ENCODE measurements around the gene KMT2D.

The KMT2D gene

DNA sequence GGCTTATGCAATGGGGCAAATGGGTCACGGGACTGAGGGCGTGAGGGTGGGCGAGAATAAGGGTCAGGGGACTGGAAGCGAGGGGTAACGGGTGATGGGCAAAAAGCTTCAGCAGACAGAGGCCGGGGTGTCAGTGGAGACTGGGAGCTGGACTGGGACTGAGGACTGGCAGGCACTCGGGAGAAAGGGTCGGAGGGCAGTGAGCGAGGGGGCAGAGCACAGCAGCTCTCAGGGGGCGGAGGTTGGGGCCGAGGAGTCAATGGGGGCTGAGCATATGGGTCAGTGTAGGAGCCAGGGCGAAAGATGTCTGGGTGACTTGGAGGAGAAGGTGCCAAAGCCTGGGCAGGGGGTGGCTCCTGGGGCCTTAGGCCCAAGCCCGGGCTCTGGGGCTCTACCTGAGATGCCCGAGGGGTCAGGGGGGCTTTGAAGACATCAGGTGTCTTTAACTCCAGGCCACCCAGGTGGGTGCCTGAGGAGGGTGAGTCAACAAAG, 20.2 kb downstream of the KMT2D start:
- DNase-seq = no peak
- intact Hi-C loops (cut with DNase I) = no loop called here

DNA sequence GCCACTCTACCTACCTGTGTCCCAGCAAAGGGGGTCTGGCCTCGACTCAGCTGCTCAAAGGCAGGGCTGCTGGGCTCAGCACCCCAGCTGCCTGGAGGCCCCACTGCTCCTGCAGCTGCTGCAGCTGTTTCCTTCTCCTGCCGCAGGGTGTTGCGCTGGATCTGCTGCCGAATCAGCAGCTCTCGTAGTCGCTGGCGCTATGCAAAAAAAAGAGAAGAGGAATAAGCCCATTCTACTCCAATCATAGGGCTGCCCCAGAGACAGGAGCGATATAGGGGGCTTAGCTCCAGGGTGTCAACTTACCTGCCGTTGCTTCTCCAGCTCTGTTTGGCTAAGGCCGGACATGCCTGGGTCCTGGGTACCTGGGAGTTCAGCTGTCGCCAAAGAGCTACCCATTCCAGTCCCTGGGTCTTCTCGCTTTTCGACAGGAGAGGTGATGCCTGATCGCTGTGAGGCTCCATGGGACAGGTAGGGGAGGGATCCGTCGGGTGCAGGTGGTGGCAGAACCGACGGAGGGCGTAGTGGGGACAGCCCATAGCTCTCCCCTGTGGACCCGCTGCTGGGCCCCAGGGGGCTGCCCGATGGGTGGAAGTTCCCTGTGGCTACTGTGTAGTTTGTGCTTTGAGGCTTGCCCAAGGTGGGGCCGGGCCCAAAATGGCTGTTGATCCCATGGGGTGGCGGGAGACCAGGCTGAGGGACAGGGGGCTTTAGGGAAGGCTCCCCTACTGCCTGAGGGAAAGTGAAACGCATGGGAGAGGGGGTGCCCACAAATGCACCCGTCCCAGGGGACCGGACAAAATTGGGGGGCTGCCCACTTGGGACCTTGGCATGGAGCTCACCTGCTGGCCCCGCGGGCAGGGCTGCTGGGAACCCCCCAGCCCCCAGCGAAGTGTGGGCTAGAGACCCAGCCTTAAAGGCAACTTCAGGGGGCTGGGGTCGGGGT, 20.9 kb downstream of the KMT2D start:
- intact Hi-C loops (cut with DNase I) = no loop called here
- DNase-seq = peak in 1 of 42 donors; percentile 1

DNA sequence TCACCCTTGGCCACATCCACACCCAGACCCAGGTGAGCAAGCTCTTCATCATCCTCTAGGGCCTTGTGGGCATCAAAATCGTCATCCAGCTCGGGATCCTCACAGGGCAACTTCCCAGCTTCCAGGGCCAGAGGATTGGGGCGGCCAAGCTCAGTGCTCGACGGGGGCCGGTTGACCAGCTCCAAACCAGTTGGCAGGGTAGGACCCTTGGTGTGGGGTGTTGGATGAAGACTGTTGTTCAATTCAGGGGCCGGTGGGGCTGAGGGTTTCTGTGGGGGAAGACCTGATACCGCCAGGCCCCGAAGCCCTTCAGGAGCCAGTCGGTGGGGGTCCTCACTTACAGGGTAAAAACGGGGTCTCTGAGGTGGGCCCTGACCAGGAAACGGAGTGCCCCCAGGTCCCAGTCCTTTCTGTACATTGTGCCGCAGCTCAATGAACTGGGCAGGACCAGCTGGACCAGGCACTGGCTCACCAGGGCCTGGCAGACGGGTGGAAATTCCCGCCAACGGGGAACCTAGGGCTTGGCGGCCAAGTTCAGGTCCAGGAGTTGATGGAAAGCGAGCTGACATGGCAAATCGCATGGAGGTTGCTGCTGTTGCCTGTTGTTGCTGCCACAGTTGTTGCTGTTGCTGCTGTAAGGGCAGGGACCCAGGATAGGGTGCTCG, 22.2 kb downstream of the KMT2D start:
- DNase-seq = peak in 1 of 42 donors; percentile 18
- intact Hi-C loops (cut with DNase I) = no loop called here

DNA sequence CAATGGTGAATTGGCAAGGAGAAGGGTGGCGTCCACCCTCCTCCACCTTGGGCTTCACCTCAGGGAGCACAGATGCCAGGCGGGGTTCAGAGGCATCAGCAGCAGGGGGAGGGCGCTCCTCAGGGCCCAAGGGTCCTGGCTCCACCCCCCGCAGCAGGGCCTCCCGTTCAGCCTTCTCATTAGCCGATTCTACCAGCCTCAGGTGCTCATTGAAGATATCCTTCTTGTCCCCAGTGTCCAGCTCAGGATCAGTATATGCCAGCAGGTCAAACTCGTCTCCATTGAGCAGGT, 22.7 kb downstream of the KMT2D start:
- intact Hi-C loops (cut with DNase I) = no loop called here
- peak in 1 of 42 donors; percentile 7 for DNase-seq

DNA sequence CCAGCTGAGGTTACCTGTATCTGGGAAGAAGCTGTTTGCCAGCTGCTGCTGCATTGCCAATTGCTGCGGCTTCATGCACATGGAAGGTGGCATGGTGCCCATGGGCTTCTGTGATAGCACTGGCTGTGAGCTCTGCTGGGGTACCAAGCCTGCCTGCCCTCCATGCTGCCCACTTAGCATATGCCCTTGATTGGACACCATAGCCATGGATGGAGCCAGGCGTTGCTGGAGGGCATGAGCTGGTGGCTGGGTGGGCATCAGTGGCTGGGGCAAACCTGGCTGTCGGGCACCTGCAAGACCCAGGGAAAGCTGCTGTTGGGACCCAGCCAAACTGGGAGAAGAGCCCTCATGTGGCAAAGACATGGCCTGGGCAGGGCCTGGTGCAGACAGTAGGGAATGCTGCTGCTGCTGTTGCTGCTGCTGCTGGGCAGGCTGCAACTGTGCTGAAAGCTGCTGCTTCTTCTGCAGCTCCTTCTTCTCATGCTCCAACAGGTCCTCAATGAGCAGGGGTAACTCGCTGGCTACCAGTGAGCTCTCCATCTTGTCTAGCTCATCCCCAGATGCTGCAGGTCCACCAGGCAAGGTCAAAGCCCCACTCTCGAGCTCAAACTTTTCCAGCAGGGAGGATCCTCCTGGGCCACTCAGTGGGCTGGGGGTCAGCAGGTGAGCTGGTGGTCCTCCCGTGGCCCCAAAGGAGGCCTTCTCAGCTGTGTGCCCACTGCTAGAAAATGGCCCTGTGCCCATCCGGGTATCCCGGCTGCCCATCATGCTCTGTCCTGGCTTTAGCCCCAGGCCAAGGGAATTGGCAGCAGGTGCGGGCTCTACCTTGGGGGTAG, 23.3 kb downstream of the KMT2D start:
- DNase-seq = peak in 2 of 42 donors; percentile 8 to 28
- intact Hi-C loops (cut with DNase I) = no loop called here

DNA sequence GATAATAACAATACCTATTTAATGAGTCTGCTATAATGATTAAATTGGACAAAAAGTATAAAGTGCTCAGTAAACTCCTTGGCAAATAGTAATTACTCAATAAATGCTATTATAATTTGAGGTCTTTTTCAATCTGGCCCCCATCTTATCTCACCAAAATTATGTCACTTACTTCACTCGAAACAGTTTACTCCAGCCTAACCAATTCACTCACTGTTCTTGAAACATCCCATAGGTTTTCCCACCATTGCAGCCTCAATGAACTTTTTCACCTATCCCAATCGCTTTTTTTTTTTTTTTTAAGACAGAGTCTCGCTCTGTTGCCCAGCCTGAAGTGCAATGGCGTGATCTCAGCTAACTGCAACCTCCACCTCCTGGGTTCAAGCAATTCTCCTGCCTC, 24.6 kb downstream of the KMT2D start:
- intact Hi-C loops (cut with DNase I) = no loop called here
- no peak for DNase-seq

DNA sequence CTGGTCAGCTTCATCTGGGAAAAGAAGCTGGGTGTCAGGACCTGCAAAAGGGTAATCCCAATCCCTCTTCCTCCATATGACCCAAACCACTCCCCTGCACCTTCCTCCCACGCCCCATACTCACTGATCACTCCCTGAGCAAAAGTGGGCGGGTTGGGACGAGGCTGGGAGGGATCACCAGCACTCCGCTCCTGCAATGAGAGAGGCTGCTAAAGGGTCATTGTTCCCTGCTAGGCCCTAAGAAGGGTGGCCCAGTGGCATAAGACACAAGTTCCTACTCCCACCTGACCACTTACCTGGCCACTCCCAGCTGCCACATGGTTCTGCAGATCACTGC, 26.3 kb downstream of the KMT2D start:
- DNase-seq = peak in 25 of 42 donors; percentile 22 to 78 (median 48)
- intact Hi-C loops (cut with DNase I) = no loop called here

DNA sequence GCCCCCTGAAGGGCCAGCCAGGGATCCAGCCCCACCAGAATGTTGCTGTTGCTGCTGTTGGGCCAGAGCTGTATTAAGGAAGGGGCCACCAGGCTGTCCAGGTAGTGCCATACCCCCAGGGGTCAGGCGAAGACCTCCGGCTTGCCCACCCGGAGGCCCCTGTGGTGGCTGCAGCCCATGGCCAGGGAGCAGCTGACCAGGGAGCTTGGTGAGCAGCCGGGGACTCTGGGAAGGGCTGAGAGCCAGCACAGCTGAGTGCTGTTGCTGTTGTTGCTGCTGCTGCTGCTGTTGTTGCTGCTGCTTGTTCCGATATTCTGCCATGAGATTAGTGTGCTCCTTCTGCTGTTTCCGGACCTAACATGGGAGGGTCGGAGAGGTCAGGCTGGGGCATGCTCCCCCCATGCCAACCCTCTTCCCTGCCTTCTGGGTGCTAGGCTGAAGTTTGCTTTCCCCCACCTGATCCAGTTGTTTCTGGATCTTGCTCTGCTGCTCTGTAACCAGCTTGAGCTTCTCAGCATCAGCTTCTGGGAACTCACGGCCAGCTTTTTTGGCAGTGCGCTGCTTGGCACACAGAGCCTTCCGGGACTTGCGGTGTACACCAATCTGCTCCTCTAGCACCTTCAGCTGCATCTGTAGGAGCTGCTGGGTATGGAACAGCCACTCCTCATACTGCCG, 26.8 kb downstream of the KMT2D start:
- intact Hi-C loops (cut with DNase I) = no loop called here
- peak in 8 of 42 donors; percentile 15 to 62 (median 43) for DNase-seq

DNA sequence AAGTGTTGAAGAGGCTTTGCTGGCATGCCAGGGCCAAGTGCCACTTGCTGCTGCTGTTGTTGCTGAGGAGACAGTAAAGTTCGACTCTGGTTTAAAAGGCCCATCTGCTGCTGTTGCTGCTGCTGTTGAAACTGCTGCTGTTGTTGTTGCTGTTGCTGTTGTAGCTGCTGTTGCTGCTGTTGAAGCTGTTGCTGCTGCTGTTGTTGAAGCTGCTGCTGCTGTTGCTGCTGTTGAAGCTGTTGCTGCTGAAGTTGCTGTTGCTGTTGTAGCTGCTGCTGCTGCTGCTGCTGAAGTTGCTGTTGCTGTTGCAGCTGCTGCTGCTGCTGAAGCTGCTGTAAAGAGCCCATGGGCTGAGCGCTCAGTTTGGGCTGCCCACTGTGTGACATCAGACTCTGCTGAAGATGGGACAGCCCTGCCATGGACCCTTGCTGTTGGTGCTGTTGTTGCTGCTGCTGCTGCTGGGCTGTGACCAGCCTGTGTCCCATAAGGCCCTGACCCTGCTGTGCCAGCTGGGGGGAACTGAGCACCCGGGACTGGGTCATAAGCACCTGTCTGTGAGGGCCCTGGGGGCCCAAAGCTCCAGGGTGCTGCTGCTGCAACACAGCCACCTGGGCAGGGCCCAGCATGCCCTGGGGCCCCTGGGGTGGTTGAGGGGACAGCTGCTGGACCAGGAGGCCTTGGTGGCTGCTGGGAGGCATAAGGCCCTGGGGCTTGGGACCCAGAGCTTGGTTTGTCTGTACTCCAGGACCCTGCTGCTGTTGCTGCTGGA, 27.7 kb downstream of the KMT2D start:
- intact Hi-C loops (cut with DNase I) = no loop called here
- DNase-seq = peak in 1 of 42 donors; percentile 6

DNA sequence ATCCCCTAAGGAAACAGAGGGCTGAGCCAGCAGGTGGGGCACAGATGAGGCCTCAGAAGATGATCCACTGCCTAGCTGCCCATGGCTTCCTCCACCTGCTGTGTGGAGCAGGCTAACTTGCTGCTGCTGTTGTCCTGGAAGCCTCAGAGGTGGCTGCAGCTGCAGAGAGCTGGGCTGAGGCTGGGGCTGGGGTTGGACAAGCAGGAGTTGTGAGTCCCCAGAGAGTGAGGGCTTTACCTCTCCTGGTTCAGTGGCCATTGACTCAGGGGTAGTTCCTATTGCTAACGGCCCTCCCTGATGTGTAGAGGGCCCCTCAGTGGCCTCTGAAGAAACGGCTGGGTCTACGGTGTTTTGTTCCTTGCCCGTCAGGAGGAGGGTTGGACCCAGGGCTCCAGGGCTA, 28.3 kb downstream of the KMT2D start:
- no peak for DNase-seq
- intact Hi-C loops (cut with DNase I) = no loop called here

DNA sequence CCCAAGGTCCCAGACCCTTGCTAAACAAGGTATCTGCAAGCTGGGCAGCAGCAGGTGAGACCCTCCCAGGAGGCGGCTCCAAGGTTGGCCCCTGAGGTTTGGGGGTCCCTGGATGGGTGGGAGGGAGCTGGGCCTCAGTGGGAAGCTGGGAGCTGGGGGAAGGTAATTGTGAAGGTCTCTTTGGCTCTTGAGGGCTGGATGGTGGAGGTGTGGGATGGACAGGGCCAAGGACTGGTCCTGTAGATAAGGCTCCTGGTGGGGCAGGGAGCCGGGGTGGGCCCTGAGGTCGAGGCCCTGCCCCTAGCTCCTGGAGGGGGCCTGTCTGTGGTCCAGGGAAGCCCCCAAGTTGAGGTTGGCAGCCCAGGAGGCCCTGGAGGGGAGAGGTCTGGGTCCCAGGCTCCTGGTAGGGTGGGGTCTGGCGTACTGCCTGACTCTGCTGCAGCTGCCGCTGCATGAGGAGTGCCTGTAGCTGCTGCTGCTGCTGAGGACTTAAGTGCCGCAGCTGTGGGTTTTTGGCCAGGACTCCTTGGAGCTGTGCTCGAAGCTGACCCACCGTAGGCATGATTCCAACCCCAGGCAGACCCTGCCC, 28.9 kb downstream of the KMT2D start:
- DNase-seq = peak in 1 of 42 donors; percentile 5
- intact Hi-C loops (cut with DNase I) = no loop called here

DNA sequence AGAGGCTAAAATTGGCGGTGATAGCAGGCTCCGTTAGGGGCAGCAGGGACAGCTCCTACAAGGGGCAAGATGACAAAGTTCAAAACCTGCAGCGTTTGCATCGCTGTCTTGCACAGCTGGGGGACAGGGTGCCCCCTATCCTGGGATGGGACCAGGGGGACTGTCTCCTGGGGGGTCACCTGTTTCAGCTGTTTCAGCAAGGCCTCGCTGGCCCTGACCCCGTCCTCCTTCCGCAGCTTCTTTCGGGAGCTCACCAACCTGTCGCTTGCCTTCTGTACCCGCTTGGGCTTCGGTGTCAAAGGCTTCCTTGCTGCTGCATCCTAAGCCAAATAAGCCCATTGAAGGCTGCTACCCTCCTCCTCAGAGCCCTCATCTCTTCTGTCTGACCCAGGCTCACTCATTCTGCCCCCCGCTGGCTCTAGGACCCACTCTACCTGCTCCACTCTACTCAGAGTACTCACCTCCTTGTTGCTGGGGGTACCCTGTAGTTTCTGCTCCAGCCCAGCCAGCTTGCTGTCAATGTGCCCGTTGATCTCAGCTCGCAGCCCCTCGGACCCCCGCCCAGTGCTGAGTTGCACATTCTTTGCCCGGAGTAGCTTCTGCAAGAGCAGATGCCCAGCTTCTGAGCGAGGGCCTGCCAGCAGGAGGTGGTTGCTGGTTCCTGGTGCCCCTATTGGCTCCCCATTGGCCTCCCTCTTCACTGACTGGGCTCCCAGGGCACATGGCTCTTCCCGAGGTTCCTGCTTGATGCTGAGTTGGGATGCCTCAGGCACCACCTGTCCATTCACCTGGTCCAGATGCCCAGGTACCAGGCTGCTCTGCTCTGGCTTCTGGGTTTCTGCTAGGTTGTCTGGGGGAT, 29.7 kb downstream of the KMT2D start:
- DNase-seq = peak in 1 of 42 donors; percentile 3
- intact Hi-C loops (cut with DNase I) = no loop called here

DNA sequence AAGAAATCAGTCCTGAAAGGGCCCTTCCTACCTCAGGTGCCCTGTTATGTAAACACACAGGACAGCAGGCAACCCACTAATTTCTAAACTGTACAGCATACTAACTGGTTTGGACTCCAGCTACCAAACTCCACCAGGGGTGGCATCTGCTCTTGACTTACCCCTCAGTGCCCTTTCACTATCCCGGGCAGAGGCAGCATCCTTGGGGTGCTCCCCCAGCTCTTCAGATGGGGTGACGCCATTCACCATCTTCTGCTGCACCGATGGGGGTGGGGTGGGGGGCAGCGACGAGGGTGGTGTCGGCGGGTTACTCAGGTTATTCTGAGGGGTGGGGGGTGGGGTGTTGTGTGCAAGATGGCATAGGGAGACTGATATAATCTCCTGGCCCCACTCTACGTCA, 30.5 kb downstream of the KMT2D start:
- no peak for DNase-seq
- intact Hi-C loops (cut with DNase I) = no loop called here

DNA sequence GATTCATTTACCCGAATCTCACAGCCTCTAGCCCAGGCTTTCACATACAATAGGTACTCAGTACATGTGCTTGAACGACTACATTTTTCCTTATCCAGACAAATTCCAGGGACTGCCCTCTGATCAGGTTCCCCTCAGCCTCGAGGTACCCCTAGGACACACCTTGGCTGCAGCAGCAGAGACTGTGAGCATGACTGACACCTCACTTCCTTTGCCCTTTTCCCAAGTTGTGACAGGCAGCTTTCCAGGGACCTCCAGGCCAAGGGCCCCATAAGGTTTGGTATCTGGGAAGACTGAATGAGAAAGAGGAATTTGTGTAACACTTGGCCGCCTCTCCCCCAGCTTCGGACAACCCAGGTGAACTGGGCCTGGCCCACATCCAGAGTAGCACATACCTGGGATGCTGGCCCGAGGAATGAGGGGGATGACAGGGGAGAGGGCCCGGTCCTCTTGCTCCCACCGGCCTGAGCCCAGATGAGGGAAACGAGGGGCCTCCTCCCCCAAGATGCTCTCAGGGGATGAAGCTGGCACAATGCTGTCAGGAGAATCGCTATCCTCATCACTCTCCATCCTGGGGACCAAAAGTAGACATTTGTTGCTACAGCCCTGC, 31.8 kb downstream of the KMT2D start:
- intact Hi-C loops (cut with DNase I) = no loop called here
- DNase-seq = no peak

DNA sequence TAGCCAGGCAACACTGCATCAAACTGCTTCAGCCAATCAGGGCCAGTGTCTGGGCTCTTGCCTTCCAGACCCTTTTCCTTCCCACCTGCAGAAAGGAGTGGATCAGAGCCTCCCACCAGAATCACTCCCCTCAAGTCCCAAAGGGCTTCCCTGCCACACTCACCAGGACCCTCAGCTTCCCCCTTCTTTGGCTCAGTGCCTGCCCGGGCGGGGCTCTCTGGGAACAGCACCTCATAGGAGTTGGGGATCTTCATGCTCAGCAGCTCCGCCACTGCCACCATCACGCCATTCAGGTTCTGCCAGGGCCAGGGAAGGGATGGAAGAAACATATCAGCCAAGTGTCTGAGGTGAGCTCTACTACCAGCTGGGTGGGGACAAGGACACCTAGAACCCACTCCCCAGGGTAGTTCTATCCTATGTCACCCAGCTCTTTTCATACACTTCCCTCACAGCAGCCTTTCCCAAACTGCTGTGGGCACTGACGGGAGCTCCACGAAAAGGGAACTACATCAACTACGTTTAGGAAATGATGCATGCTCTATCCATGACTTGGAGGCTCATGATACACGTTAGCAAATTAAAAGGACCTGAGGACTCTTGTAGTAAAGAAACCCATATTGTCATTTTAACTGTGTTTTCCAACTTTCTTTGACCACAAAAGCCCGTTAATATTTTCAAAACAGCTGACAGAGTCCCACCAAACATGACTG, 32.6 kb downstream of the KMT2D start:
- intact Hi-C loops (cut with DNase I) = no loop called here
- DNase-seq = peak in 1 of 42 donors; percentile 3
